Astrocyte of the cerebellum (primary cell): Measurements from ENCODE around the gene SEC14L2.
"Not testable (repeated sequence)": the region's sequence is repeated elsewhere in the genome, so short reads cannot be mapped to it uniquely, and the experiment has no call there.

ENCODE experiments used
- DNase-seq: peaks from one replicate; pipeline ENCODE4 v3.0.0-alpha.2; 2011; ENCODE audit warnings: low read depth
- H3K4me3 ChIP-seq: 2 replicates; pipeline ENCODE4 v1.5.1; 2011; ENCODE audit warnings: mild to moderate bottlenecking, low read depth, low read length, moderate library complexity
- CTCF ChIP-seq: IDR thresholded peaks from 2 replicates; pipeline ENCODE4 v1.5.1; 2012; ENCODE audit warnings: low read length, low read depth, moderate library complexity, mild to moderate bottlenecking; ENCODE audit errors: missing control alignments
- in situ Hi-C: cut with HindIII; loops from 2 replicates; pipeline ENCODE4 v1.10.0; 2017; ENCODE audit warnings: low sequenced_read_pairs

SEC14L2 gene

GRCh38 chr22:30402028-30402765 lies 5.4 kb downstream of the SEC14L2 start:
- no peak for DNase-seq
- in situ Hi-C loops: no loop called here
- no peak for TF ChIP-seq CTCF
- H3K4me3 ChIP-seq: no peak overlapping the region

GRCh38 chr22:30402766-30403104 lies 5.9 kb downstream of the SEC14L2 start:
- in situ Hi-C loops, DNase-seq, H3K4me3 ChIP-seq: not testable (repeated sequence)

- in situ Hi-C loops: no loop called here
- H3K4me3 ChIP-seq: no peak overlapping the region
- no peak for DNase-seq
- no peak for TF ChIP-seq CTCF
Observed at GRCh38 chr22:30404307-30404706, 7.5 kb downstream of the SEC14L2 start.

GRCh38 chr22:30405731-30406130 lies 8.9 kb downstream of the SEC14L2 start:
- DNase-seq: no peak

GRCh38 chr22:30406400-30406799 lies 9.6 kb downstream of the SEC14L2 start:
- DNase-seq: no peak
- no peak overlapping the region for H3K4me3 ChIP-seq
- in situ Hi-C loops: no loop called here
- TF ChIP-seq CTCF: no peak

More at GRCh38 chr22:30405731-30406130, 8.9 kb downstream of the SEC14L2 start:
- H3K4me3 ChIP-seq: no peak overlapping the region
- in situ Hi-C loops: no loop called here
- TF ChIP-seq CTCF: no peak

- no peak for DNase-seq
- no peak overlapping the region for H3K4me3 ChIP-seq
- no peak for TF ChIP-seq CTCF
- in situ Hi-C loops: no loop called here
Observed at GRCh38 chr22:30408388-30409102, 11.7 kb downstream of the SEC14L2 start.

- TF ChIP-seq CTCF: no peak
- DNase-seq: no peak
- no peak overlapping the region for H3K4me3 ChIP-seq
- in situ Hi-C loops: no loop called here
Observed at GRCh38 chr22:30411780-30412179, 15.0 kb downstream of the SEC14L2 start.
